ENCODE results near the gene RHD.
A peak's percentile ranks its signal among the peaks of the same experiment; 100 is the strongest.
"Not testable (repeated sequence)": the region's sequence is repeated elsewhere in the genome, so short reads cannot be mapped to it uniquely, and the experiment has no call there.

RHD gene

DNA sequence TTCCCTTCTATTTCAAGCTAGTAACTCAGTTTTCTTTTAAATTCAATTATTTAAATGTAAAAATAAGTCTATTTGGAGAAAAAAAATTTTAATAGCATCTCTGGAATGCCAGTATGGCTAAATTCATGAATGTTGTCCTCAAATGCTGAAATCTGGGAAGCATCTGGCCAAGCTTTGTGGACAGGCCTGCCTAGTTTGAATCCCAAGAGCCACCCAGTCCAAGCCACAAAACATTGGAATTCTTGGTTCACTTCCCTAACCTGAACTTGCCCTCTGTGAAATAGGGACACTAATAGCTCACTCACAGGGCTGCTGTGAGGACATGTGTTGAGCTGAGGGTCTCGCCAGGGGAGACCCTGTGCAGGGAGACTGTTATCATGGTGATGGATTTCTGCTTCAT lies 37.2 kb downstream of the RHD start:
- DNase-seq, result not testable (repeated sequence)

DNA sequence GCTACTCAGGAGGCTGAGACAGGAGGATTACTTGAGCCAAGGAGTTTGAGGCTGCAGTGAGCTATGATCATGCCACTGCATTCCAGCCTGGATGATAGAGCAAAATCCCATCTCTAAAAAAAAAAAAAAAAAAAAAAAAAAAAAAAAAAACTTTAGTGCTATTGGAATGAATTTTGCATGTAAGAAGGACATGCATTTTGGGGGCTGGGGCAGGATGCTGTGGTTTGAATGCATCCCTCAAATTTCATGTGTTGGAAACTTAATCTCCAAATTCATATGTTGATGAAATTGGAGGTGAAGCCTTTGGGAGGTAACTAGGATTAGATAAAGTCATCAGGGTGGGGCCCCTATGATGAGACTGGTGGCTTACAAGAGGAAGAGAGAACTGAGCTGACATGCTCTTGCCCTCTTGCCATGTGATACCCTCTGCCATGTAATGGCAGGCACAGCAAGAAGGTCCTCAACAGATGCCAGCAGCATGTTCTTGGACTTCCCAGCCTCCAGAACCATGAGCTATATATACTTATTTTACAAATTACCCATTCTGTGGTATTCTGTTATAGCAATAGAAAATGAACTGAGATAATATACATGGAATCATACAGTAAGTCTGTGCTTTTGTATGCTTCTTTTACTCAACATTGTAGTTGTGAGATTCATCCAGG lies 40.6 kb downstream of the RHD start:
- DNase-seq, result not testable (repeated sequence)

DNA sequence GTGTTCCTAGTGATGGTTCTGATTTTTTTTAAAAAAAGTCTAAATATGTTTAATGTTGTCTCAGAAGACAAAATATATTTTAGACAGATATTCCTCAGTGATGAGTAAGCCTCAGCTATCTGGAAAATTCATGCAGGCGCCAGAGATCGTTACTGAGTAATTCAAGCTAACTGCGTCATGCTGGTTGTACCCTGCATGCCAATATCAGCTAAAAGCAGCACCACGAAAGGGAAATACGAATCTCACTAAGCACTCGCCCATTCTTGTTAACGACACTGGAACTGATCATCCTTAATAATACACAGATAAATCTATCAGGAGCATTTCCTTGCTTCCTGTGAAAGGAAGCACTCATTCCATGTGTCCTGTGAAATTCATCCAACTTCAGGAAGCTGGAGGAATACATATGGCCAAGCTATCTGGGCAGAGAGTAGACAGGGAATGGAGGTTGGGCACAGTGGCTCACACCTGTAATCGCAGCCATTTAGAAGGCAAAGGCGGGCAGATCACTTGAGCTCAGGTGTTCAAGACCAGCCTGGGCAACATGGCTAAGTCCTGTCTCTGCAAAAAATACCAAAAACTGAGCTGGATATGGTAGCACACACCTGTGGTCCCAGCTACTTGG lies 48.1 kb downstream of the RHD start:
- not testable (repeated sequence) for DNase-seq

DNA sequence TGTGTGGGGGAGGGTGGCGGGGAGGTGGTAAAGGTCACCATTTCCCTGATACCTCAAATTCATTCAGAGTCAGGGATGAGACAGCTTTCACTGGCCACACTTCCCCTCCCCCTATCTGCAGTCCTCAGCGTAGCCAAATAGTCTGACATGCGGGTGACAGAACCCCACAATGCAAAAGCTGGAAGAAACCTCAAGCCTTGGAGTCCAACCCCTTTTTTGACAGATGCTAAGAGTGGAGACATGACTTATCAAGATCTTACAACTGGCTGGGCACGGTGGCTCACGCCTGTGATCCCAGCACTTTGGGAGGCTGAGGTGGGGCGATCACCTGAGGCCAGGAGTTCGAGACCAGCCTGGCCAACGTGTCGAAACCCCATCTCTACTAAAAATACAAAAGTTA lies 49.8 kb downstream of the RHD start:
- not testable (repeated sequence) for DNase-seq

DNA sequence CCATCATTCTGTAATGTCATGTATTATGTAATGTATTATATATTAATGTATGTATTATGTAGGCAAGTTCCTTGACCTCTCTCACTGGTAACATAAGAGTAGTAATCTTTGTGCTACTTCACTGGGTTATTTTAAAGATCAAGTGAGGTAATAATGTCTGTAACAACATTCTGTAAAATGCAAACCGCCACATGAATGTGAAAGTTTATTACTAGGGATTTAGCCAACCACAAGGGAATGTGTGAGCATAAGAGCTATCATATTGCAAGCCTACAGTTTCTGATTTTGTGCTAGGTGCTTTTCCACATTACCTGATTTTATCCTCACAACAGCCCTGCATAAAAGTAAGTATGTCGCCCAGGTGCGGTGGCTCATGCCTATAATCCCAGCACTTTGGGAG lies 52.1 kb downstream of the RHD start:
- not testable (repeated sequence) for DNase-seq

DNA sequence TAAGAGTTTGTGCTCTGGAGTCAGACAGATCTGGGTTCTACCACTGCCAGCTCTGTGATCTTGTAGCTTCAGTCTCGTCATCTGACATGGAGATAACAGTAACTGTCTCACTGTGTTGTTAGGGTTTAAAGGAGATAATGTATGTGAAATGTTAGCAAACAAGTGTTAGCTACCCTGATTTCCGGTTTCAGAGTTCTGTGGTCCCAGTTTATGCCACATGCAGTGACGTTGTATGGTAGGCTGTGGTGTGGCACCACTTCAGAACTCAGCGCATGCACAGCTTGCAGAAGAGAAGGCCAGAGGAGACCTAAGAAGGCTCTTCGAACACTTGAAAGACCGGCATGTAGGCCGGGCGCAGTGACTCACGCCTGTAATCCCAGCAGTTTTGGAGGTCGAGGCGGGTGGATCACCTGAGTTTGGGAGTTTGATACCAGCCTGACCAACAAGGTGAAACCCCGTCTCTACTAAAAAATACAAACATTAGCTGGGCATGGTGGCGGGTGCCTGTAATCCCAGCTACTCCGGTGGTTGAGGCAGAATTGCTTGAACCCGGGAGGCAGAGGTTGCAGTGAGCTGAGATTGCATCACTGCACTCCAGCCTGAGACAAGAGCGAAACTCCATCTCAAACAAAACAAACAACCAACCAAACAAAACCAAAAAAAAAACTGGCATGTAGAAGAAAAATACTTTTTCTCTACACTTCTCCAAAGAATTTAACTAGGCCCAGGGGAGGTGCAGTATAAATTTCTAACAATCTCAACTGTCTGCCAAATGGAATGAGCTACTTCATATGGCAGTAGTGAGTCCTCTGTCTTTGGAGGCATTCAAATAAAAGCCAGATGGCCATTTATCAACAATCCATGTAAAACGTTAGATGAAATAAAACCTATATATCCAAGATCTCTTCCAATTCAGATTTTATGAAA lies 55.8 kb downstream of the RHD start:
- DNase-seq, result not testable (repeated sequence)

DNA sequence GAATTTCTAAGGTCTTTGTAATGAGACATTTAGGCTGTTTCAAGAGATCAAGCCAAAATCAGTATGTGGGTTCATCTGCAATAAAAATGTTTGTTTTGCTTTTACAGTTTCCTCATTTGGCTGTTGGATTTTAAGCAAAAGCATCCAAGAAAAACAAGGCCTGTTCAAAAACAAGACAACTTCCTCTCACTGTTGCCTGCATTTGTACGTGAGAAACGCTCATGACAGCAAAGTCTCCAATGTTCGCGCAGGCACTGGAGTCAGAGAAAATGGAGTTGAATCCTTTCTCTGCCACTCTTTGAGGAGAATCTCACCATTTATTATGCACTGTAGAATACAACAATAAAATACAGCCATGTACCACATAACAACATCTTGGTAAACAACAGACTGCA lies 56.5 kb downstream of the RHD start:
- DNase-seq, result not testable (repeated sequence)

DNA sequence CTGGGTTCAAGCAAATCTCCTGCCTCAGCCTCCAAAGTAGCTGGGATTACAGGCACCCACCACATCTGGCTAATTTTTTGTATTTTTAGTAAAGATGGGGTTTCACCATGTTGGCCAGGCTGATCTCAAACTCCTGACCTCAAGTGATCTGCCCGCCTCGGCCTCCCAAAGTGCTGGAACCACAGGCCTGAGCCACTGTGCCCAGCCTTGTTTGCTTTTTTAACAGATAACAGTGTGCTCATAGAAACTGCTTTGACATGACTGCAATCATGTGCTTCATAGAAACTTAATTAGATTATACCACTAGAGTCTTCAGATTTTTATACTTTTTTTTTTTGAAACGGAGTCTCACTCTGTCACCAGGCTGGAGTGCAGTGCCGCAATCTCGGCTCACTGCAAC lies 57.0 kb downstream of the RHD start:
- DNase-seq, result not testable (repeated sequence)

DNA sequence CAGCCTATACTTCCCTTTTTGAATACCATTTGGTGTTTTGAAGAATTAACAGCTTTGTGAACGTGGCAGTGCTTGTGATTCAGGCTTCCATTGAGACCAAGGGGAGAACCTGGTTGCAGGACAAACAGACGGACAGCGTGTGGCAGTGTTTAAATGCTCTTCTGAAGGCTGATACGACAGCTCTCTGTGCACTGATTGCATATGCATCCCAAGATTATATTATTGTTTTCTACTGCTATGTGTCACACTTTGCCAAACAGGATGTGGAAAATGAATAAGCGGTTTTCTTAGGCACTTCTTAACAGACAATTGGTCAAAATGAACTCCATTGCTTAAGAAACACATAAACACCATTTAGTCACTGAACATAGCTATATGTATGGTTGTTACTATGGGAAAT lies 57.6 kb downstream of the RHD start:
- DNase-seq, result not testable (repeated sequence)

DNA sequence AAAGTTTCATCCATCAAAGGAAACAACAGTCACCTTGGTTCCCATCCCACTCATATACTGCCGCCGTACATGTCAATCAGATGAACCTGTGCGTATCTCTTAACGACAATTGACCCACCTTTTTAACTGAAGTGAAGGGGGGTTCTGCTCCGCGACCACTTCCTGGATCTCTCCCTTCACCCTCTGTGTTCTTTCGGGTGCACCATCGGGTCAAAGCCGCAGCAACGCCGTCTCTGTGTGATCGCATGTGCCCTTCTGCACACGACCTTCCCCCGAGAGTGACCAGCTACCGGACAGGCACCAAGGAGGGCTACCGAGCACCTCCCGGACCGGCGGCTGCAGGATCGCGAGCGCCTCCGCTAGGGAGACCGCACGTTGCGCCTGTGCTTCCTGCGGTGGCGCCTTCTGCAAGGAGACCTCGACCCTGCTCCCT lies 64.6 kb downstream of the RHD start:
- not testable (repeated sequence) for DNase-seq

DNA sequence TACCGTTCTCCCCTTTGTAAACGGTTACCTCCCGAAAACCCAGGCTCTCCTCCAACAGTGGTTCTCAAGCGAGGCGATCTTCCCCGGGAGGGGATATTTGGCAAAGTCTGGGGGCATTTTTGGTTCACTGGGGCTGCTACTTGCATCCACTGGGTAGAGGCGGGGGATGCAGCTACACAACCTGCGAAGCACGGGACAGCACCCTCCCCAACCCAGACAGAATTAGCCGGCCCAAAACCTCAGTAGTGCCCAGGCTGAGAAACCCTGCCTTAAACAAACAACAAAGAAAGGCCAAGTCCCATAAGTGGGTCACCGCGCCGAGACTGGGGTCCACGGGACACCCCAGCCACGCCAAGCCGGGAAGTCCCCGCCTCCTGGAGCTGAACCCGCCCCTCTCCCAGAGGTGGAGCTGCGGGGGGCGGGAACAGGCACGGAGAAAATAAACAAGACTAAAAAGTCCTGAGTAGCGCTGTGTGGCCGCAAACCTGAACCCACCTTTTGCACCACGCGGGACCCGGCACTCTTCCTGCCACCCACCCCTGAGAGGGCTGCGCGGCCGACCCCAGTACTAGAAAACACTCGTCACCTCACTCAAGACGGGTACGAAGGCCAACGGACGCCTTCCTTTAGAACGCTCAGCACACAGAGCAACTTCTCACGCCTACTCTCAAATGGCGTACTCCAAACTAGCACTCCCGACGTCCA lies 65.3 kb downstream of the RHD start:
- DNase-seq, result not testable (repeated sequence)

DNA sequence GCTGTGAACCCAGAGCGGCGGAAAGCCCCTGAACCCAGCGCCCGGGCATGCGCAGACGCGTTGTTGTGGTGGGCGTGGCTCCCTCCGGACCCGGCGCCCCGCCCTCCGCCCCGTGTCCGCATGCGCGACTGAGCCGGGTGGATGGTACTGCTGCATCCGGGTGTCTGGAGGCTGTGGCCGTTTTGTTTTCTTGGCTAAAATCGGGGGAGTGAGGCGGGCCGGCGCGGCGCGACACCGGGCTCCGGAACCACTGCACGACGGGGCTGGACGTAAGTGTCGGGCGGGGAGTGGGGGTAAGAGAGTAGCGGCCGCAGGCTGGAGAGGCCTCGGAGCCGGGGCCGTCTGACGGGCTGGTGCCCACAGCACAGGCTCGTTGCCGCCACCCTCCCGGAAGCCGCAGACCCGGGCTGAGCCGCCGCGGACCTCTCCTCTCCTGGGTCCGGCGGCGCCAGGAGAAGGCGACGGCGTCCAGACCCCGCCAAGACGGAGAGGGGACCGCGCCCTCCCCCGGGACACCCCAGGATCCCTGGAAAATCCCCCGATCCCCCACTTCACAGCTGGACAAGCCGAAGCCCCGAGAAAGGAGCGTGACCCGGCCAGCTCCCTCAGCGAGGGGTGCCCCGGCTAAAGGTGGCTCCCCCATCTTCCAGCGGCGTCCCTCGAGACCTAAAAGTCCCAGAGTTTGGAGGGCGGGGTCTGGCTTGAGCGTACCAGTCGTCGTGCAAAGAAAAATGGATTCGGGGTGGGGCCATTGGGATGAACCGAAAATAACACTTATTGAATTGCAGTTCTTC lies 66.1 kb downstream of the RHD start, which contains the start of gene TMEM50A:
TSS of gene TMEM50A (plus strand) at position 147 of the 794 bp plus-strand sequence. CDS start 2,153 bp downstream, outside the sequence.
- peak; percentile 85 for DNase-seq

DNA sequence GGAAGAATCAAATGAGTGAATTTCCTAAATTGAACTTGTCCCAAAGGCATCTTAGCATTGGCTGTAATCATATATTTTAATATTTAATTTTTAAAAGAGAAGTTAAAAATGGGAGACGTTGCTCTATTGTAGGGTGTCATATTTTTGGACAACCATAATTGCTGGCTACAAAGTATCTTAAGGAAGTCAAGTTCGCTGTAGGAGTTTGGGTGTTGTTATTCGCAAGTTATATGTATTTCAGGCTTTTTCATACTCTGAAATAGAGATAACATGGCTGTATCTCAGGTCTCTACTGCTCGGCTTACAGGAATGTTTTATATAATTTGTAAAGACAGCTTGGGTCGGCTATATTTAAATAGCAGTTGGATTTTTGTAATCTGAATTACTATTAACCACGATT lies 66.7 kb downstream of the RHD start:
- DNase-seq, result no peak

DNA sequence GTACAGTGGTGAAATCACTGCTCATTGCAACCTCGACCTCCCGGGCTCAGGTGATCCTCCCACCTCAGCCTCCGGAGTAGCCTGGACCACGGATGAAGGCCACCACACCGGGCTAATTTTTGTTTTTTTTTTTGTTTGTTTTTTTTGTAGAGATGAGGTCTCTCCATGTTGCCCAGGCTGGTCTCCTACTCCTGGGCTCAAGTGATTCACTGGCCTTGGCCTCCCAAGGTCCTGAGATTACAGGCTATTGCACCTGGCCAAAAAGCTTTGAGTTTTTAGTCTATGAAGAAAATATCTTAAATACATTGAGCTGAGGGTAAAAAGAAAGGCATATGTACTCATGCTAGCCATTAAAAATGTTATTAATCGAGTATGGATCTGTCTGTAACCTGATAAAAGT lies 69.4 kb downstream of the RHD start:
- no peak for DNase-seq

DNA sequence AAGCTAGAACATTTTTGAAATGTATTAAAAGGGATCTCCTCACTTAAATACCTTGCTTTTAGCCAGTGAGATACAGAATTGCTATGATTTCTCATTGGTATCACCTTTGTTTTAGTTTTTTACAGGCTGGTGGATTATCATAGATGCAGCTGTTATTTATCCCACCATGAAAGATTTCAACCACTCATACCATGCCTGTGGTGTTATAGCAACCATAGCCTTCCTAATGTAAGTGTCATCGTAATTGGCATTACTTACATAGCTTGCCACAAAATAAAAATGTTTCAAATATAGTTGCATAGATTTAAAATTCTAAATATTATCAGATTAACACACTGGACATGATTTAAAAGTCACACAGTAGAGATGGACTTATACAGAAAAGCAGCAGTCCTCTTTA lies 70.5 kb downstream of the RHD start:
- DNase-seq, result no peak

DNA sequence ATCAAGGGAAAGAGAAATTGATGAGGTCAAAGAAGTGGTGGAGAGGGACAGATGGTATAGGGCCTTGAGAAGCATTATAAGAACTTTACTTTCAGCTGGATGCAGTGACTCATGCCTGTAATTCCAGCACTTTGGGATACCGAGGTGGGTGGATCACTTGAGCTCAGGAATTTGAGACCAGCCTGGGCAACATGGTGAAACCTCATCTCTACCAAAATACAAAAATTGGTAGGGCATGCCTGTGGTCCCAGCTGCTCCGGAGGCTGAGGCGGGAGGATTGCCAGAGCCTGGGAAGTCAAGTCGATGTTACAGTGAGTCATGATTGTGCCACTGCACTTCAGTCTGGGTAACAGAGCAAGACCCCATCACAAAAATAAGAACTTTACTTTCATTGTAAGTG lies 71.6 kb downstream of the RHD start:
- DNase-seq, result no peak

DNA sequence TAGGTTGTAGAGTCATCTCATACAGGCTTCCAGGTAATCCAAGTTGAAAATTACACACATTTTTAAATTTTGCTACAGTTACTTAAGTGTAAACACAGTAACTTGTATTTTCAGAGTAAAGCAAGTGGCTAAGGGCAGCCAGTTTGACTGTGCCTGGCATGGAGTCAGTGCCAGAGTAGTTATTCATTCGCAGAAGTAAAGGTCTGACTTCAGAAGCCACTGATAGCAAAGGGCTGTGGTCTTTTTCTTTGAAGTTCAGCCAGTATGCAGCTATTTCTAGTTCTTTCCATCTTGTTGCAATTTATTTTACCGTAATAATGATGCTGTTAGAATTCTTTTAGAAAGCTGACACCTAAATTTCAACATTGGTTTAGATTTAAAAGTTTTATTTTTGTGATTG lies 75.2 kb downstream of the RHD start:
- DNase-seq, result no peak

DNA sequence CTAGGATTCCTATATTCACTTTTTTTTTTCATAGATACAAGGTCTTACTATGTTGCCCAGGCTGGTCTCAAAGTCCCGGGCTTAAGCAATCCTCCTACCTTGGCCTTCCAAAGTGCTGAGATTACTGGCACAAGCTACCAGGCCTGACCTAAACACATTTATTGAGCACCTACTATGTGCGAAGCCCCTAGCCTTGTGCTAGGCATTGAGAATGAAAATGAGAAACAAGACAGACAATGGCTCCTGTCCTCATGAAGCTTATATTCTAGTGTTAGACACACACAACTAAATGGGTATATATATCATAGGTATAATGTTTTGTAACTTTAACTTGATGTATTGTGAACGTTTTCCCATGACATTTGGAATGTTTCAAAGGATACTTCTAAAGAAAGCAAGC lies 77.3 kb downstream of the RHD start:
- DNase-seq, result no peak

DNA sequence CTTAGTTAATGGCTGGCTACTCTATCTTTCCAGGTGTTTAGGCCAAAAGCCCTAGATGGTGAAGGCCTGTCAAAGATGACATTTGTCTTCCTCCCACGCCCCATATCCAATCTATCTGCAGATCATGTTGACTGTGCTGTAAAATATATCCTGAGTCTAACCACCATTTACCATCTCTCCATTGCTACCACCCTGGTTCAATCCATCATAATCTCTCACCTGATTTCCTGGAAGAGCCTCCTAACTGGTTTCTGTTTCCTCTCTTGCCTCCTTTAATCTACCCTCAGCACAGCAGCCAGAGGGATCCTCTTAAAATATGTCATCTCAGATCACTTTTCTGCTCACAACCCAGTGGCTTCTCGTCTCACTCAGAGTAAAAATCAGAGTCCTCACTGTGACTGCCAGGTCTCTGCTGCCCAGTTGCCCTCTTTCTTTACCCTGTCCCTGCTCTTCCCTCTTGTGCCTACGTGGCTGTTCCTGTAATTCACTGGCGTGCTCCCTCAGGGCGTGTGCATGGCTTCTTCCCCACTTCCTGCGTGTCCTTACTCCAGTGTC lies 83.6 kb downstream of the RHD start:
- DNase-seq, result no peak

DNA sequence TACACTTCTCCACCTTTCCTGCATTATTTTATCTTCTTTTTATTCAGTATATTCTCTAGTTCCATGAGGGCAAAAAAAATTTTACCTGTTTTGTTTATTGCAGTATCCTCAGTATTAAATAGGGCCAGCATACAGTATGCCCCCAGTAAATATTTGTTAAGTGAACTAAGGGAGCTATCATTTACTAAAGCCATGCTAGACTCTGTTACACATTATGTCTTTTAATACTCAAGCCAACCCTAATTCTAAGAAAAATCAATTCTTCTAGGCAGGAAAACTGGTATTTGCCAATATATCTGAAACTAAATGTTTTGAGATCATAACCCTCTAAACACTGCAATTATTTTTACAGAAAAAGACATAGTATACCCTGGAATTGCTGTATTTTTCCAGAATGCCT lies 84.1 kb downstream of the RHD start:
- DNase-seq, result no peak

DNA sequence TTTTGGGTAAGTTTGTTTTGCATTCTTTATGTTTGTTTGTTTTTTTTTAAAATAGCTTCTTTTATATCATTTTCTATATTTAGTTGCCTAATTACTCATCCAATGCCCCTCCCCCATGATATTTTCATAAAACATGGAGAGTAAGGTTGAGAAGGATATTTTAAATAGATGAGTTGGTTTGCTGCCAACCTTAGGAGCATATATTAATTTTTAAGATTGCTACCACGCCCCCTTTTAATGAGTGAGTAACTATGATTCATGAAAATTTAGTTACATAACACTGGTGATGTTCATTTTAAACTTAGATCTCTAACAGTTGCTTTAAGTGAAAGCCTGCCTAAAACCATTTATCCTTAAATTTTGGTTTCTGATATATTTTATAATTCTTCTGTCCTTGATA lies 84.5 kb downstream of the RHD start:
- no peak for DNase-seq

Measured in NCI-H345 (cell line).